SHP77 (cell line): Measurements from ENCODE around the gene CPLANE1.
"Not testable (repeated sequence)": the region's sequence is repeated elsewhere in the genome, so short reads cannot be mapped to it uniquely, and the experiment has no call there.

Experiments used
- DNase-seq, 2 experiments: peaks; one replicate each; lab custom pipeline; 2025; lab: John Stamatoyannopoulos, UW

Gene CPLANE1

GRCh38 chr5:37208883-37209797 is 40.0 kb downstream of the CPLANE1 start:
- DNase-seq = no peak

DNA sequence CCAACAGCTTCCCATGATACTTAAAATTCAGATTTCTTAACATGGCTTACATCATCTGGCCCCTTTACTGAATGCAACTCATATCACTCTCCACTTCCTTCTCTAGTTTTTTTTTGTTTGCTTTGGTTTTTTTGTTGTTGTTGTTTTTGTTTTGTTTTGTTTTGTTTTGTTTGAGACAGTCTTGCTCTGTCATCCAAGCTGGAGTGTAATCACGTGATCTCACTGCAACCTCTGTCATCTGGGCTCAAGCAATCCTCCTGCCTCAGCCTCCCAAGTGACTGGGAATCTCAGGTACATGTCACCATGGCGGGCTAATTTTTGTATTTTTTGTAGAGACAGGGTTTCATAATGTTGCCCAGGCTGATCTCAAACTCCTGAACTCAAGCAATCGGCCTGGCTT is 41.4 kb downstream of the CPLANE1 start:
- DNase-seq = no peak

GRCh38 chr5:37206736-37207135 is 42.4 kb downstream of the CPLANE1 start:
- no peak for DNase-seq

DNA sequence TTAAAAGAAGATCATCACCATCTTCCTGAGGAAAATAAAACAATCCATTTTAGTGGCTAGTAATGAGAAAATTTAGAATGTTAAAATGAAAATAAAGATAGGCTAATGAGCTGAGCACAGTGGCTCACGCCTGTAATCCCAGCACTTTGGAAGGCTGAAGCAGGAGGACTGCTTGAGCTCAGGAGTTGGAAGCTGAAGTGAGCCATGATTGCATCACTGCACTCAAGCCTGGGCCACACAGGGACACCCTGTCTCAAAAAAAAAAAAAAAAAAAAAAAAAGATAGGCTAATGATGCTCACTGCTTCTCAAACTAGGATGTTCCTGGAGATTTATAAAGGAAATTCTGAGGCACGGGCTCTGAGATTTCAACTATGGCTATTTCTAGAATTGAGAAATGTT is 50.3 kb downstream of the CPLANE1 start:
- no peak for DNase-seq

DNA sequence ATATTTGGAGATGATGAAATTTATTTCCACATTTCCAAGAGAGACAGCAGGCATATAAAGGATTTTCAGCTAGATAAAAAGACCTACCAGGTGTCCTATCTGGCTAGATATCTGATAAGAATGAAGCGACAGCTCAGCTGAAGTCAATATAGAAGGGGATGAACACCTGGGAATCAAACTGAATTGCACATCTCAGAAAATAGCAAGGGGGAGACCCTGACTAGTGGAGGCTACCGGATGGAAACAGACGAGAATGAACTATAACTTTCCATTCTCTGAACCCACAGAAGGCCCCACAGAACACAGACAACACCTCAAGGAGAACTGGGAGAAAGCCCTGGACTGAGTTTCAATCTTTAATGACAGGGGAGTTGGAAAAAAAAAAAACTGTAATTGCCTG is 51.1 kb downstream of the CPLANE1 start:
- no peak for DNase-seq

DNA sequence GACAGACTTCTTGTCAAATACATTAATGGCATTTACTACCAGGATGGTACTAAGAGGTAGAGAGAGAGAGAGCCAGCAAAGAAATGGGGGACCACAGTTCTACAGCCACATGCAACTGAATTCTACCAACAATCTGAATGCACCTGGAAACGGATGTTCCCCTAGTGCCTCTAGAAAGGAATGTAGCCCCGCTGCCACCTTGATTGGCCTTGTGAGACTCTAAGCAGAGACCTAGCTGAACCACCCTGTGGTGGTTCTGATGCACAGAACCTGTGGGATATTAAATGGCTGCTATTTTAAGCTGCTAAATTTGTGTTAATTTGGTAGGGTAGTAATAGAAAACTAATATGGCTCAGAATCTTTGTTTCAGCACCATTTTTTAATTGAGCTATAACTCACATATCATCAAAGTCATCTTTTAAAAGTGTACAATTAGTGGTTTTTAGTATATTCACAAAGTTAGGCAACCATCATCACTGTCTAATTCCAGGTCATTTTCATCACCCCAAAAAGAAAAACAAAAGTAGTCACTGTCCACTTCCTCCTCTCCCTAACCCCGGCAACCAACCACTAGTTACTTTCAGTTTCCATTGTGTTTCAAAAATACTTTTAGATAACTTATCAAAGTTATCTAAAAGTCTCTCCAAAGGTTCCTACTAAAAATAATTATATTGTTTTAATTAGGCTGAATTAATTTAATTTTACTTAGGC is 51.7 kb downstream of the CPLANE1 start:
- DNase-seq = no peak

DNA sequence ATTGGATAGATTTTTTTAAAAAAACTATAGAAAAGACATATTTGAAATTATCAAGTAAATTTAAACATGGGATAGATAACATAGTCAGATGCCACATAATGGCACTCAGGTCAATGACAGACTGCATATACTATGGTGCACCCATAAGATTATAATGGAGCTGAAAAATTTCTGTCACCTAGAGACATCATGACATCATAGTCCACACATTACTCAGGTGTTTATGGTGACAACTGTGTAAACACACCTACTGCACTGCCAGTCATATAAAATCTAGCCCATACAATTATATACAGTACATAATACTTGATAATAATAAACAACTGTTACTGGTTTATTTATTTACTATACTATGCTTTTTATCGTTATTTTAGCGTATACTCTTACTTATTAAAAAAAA is 58.6 kb downstream of the CPLANE1 start:
- peak in 1 of 2 experiments; percentile 4 for DNase-seq

DNA sequence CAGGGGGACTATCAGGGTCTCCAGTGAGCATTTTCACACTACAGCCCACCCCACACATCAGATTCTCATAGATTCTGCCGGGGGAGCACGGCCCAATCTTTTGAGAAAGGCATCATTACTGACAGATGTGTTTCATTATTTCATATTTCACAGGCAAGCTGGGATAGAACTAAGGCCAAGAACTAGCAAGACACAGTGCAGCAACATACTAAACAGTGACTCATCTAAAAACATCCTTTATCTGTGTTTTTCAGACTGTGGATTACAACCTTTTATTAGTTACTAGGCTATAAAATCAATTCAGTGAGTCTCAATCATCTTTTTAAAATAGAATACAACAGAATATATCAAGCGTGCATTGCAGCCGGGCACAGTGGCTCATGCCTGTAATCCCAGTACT is 59.8 kb downstream of the CPLANE1 start:
- no peak for DNase-seq

- DNase-seq = no peak
Measured at GRCh38 chr5:37187465-37187977, 61.7 kb downstream of the CPLANE1 start.

DNA sequence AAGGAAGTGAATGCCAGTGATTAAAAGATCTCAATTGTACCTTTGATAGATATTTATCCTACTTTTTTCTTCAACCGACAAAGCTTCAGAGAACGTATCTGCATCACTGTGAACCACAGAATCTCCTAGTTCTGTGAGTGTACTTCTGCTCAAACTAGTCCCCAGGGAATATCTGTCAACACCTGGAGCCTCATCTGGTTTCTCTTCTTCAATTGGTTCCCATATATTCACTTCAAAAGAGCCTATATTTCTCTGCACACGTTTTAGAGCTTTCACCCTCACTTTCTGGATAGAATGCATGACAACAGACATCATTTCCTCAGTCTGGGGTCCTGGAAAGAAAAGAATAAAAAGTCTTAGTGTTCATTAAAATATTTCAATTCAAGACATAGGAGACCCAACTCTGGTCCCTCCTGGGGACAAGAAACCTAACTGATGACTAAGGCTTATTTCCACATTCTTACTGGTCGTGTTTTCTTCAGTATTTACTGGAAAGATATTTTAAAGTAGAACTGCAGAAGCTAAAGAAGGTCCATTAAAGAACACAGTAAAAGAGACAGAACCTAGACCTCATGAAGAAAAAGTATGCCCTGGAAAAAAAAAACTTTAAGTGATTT is 64.3 kb downstream of the CPLANE1 start:
- DNase-seq = no peak

DNA sequence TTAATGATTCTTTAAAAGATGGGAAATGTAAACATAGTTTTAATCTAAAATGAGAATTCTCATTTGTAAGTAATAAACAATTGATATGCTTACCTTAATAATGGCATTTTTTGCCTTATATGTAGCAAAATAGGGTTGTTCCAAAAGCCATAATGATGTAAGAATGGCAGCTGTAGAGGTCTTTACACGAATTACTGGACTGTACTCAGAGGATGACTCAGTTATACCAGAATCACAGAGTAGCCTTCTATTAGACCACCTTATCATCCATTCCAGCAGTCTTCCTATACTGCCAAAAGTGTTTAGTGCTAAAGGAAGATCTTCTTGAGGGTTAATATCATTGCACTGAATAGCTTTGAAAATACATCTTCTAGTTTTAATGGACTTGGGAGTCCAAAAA is 66.5 kb downstream of the CPLANE1 start:
- no peak for DNase-seq

- DNase-seq = no peak
Measured at GRCh38 chr5:37174928-37175327, 74.2 kb downstream of the CPLANE1 start.

GRCh38 chr5:37172957-37173356 is 76.2 kb downstream of the CPLANE1 start:
- DNase-seq = no peak

DNA sequence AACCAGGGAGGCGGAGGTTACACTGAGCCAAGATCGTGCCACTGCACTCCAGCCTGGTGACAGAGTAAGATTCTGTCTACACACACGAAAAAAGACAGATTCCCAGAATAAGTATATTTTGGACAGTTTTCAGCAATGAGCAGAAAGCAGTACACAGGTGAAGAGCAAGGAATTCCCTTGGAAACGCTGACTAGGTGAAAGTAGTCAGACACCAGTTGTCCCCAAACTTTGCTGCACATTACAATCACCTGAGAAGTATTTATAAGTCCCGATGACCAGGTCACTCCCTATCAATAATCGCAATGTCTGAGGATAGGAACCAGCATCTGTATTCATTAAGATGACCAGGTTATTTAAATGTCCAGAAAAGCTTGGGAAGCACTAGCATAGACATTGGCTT is 78.3 kb downstream of the CPLANE1 start:
- DNase-seq = no peak

DNA sequence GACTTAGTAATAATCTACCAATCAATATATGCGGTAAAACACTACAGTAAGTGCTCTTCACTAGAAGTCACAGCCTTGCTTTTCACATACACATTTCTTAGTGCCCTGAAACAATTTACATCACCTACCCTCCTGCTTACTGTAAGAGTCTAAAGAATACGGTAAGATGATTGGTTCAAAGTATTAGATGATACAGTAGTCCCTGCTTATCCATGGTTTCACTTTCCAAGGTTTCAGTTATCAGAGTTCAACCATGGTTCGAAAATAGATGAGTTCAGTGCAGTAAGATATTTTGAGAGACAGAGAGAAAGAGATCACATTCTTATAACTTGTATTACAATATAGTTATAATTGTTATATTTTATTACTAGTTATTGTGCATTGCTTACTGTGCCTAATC is 83.0 kb downstream of the CPLANE1 start:
- DNase-seq = no peak

GRCh38 chr5:37165761-37166160 is 83.4 kb downstream of the CPLANE1 start:
- no peak for DNase-seq

DNA sequence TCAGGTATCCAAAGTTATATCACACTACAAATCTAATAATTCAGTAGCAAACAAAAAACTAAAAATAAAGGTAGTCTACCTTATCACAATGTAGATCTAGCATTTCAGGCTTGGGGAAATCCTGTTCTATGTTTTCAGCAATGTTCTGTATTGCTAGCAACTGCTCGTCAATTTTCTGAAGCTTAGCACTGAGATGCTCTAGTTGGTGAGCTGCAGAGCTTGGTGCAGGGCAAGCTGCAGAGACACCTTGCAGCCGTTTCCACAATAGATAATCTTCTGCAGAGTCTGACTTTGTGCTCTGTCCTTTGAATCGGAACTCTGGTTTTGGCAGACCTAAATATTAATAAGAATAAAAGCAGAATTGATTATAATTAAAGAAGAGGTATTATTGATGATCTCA is 95.5 kb downstream of the CPLANE1 start:
- no peak for DNase-seq

GRCh38 chr5:37146896-37147295 is 102.3 kb downstream of the CPLANE1 start:
- no peak for DNase-seq

GRCh38 chr5:37136694-37137093 is 112.5 kb downstream of the CPLANE1 start:
- no peak for DNase-seq

DNA sequence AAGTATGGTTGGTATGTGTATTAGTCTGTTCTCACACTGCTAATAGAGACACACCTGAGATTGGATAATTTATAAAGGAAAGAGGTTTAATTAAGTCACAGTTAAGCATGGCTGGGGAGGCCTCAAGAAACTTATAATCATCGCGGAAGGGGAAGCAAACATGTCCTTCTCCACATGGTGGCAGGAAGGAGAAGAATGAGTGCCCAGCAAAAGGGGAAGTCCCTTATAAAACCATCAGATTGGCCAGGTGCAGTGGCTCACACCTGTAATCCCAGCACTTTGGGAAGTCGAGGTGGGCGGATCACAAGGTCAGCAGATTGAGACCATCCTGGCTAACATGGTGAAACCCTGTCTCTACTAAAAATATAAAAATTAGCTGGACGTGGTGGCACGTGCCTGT is 113.9 kb downstream of the CPLANE1 start:
- not testable (repeated sequence) for DNase-seq

- no peak for DNase-seq
Measured at GRCh38 chr5:37133939-37134338, 115.2 kb downstream of the CPLANE1 start.

DNA sequence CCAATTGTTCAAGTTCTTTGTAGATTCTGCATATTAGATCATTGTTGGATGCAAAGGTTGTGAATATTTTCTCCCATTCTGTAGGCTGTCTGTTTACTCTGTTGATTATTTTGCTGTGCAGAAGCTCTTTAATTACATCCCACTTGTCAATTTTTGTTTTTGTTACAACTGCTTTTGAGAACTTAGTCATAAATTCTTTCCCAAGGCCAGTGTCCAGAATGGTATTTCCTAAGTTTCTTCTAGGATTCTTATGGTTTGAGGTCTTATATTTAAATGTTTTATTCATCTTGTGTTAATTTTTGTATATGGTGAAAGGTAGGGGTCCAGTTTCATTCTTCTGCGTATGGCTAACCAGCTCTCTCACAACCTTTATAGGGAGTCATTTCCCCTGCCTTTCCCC is 116.5 kb downstream of the CPLANE1 start:
- no peak for DNase-seq

DNA sequence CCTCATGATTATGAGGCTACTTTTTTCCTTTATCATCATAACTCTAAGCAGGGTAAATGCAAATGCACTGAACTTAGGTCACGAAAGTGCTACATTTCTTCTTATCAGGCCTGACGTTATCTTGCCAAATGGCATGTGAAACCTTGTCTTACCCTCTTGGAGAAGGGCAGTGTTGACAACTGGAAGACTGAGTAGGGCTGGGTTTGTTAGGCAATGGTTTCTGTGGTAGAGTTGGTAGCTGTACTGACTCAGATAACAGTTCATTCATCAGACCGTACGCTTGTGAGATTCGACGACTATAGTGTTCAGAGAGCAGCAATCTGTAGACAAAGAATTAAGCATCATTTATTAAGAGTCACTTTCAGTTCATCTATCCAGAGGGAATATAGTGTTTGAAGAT is 127.7 kb downstream of the CPLANE1 start:
- DNase-seq = no peak
